H9 (cell line): ENCODE data around the gene PRSS21. TPM values are rescaled to one million over a fixed set of nuclear protein-coding genes. Genes with fewer than 3 reads are reported as not detected.

Experiments used
- DNase-seq: peaks from one replicate; pipeline ENCODE4 v3.0.0-alpha.2; 2017
- H2AFZ ChIP-seq: one replicate; pipeline ENCODE4 v1.6.1; 2013; ENCODE audit warnings: mild to moderate bottlenecking, low read length, control low read depth, moderate library complexity
- H2AK5ac ChIP-seq: 2 replicates; pipeline ENCODE4 v1.6.1; 2013; ENCODE audit warnings: low read length, control low read depth, mixed read lengths; ENCODE audit not compliant: insufficient read length
- H2BK120ac ChIP-seq: one replicate; pipeline ENCODE4 v1.6.1; 2013; ENCODE audit warnings: low read depth, mild to moderate bottlenecking, low read length, control low read depth, inconsistent platforms; ENCODE audit not compliant: poor library complexity, severe bottlenecking
- H2BK12ac ChIP-seq: 2 replicates; pipeline ENCODE4 v1.6.1; 2013; ENCODE audit warnings: low read length, control low read depth, mixed read lengths, low read depth; ENCODE audit not compliant: insufficient read length
- H2BK15ac ChIP-seq: 2 replicates; pipeline ENCODE4 v1.6.1; 2013; ENCODE audit warnings: low read depth, low read length, control low read depth
- H2BK20ac ChIP-seq: one replicate; pipeline ENCODE4 v1.6.1; 2013; ENCODE audit warnings: low read depth, mild to moderate bottlenecking, low read length, control low read depth, inconsistent platforms; ENCODE audit not compliant: poor library complexity, severe bottlenecking
- H2BK5ac ChIP-seq: 2 replicates; pipeline ENCODE4 v1.6.1; 2013; ENCODE audit warnings: low read length, control low read depth, mixed read lengths; ENCODE audit not compliant: insufficient read length
- H3K14ac ChIP-seq: 2 replicates; pipeline ENCODE4 v1.6.1; 2013; ENCODE audit warnings: low read length, control low read depth; ENCODE audit not compliant: insufficient read depth
- H3K18ac ChIP-seq: 2 replicates; pipeline ENCODE4 v1.6.1; 2013; ENCODE audit warnings: low read depth, mild to moderate bottlenecking, mixed read lengths, low read length, control low read depth; ENCODE audit not compliant: insufficient read length
- H3K23ac ChIP-seq: 2 replicates; pipeline ENCODE4 v1.6.1; 2013; ENCODE audit warnings: low read length, control low read depth, mixed read lengths, low read depth; ENCODE audit not compliant: insufficient read length
- H3K23me2 ChIP-seq: 2 replicates; pipeline ENCODE4 v1.6.1; 2013; ENCODE audit warnings: low read depth, mild to moderate bottlenecking, mixed read lengths, low read length, control low read depth; ENCODE audit not compliant: insufficient read length, poor library complexity, severe bottlenecking
- H3K27ac ChIP-seq: 2 replicates; pipeline ENCODE4 v1.5.1; 2013; ENCODE audit warnings: low read length, control low read depth, mixed read lengths, low read depth; ENCODE audit not compliant: insufficient read length
- H3K27me3 ChIP-seq: 2 replicates; pipeline ENCODE4 v1.6.1; 2013; ENCODE audit warnings: low read length, control low read depth, inconsistent platforms; ENCODE audit not compliant: insufficient read depth
- H3K4ac ChIP-seq: 2 replicates; pipeline ENCODE4 v1.6.1; 2013; ENCODE audit warnings: low read depth, mild to moderate bottlenecking, control low read depth, inconsistent platforms, low read length, moderate library complexity
- H3K4me1 ChIP-seq: 2 replicates; pipeline ENCODE4 v1.6.1; 2013; ENCODE audit warnings: low read length, control low read depth, inconsistent platforms; ENCODE audit not compliant: insufficient read depth
- H3K4me2 ChIP-seq: 2 replicates; pipeline ENCODE4 v1.6.1; 2013; ENCODE audit warnings: low read length, control low read depth, mixed read lengths; ENCODE audit not compliant: insufficient read length, insufficient read depth
- H3K56ac ChIP-seq: 2 replicates; pipeline ENCODE4 v1.6.1; 2013; ENCODE audit warnings: low read depth, mild to moderate bottlenecking, mixed read lengths, low read length, control low read depth; ENCODE audit not compliant: insufficient read length
- H3K79me1 ChIP-seq: 2 replicates; pipeline ENCODE4 v1.6.1; 2013; ENCODE audit warnings: low read depth, mild to moderate bottlenecking, moderate library complexity, low read length, control low read depth, inconsistent platforms; ENCODE audit not compliant: insufficient read depth, poor library complexity, severe bottlenecking
- H3K79me2 ChIP-seq: 2 replicates; pipeline ENCODE4 v1.6.1; 2013; ENCODE audit warnings: low read length, control low read depth, inconsistent platforms; ENCODE audit not compliant: insufficient read depth
- H3K9ac ChIP-seq: 2 replicates; pipeline ENCODE4 v1.6.1; 2013; ENCODE audit warnings: low read length, control low read depth, mixed read lengths; ENCODE audit not compliant: insufficient read length; ENCODE audit errors: extremely low read depth
- H3K9me3 ChIP-seq: one replicate; pipeline ENCODE4 v1.6.1; 2013; ENCODE audit warnings: low read depth, low read length, inconsistent platforms; ENCODE audit not compliant: control insufficient read depth
- H3T11ph ChIP-seq: one replicate; pipeline ENCODE4 v1.6.1; 2013; ENCODE audit warnings: mild to moderate bottlenecking, low read length, control low read depth, inconsistent platforms
- H4K20me1 ChIP-seq: one replicate; pipeline ENCODE4 v1.6.1; 2013; ENCODE audit not compliant: control insufficient read depth, insufficient read length, insufficient read depth
- H4K5ac ChIP-seq: 2 replicates; pipeline ENCODE4 v1.6.1; 2013; ENCODE audit warnings: low read depth, mild to moderate bottlenecking, mixed read lengths, low read length, control low read depth; ENCODE audit not compliant: insufficient read length
- H4K8ac ChIP-seq: replicated peaks from 2 replicates; pipeline ENCODE4 v1.6.1; 2013; ENCODE audit warnings: low read length, control low read depth, mixed read lengths, low read depth; ENCODE audit not compliant: insufficient read length
- H4K91ac ChIP-seq: 2 replicates; pipeline ENCODE4 v1.6.1; 2013; ENCODE audit warnings: low read depth, mild to moderate bottlenecking, moderate library complexity, mixed read lengths, low read length, control low read depth; ENCODE audit not compliant: insufficient read length
- H3K27ac Mint-ChIP-seq, 3 experiments: 2 replicates in 2 of 3; 3 replicates in 1 of 3; pipeline ENCODE4 v1.8.0; 2020 to 2021; ENCODE audit warnings: mixed read lengths in 3 of 3, mild to moderate bottlenecking in 1 of 3, moderate library complexity in 1 of 3
- H3K27me3 Mint-ChIP-seq: 2 replicates; pipeline ENCODE4 v1.8.0; 2021; ENCODE audit warnings: low read depth, mild to moderate bottlenecking, moderate library complexity, mixed read lengths
- H3K36me3 Mint-ChIP-seq, 3 experiments: 2 replicates in 2 of 3; 3 replicates in 1 of 3; pipeline ENCODE4 v1.8.0; 2020 to 2021; ENCODE audit warnings: low read depth in 3 of 3, mixed read lengths in 3 of 3; ENCODE audit not compliant: insufficient read depth in 1 of 3
- H3K4me1 Mint-ChIP-seq, 2 experiments: 2 replicates each; pipeline ENCODE4 v1.8.0; 2020; ENCODE audit warnings: mixed read lengths in 2 of 2
- H3K4me3 Mint-ChIP-seq, 2 experiments: 2 replicates in 1 of 2; 3 replicates in 1 of 2; pipeline ENCODE4 v1.8.0; 2020 to 2021; ENCODE audit warnings: mild to moderate bottlenecking in 2 of 2, mixed read lengths in 2 of 2, moderate library complexity in 1 of 2
- H3K9me3 Mint-ChIP-seq, 2 experiments: 2 replicates in 1 of 2; 3 replicates in 1 of 2; pipeline ENCODE4 v1.8.0; 2020; ENCODE audit warnings: mild to moderate bottlenecking in 2 of 2, mixed read lengths in 2 of 2, moderate library complexity in 1 of 2
- WGBS: extraction: QIAGEN DNeasy Blood & Tissue Kit; methylation state at CpG from one replicate; pipeline ENCODE4 v1.1.7; 2013; ENCODE audit warnings: missing lambda C conversion rate, low lambda C conversion rate, mixed read lengths; ENCODE audit not compliant: insufficient read length; ENCODE audit errors: extremely low coverage; 5-methylcytosine and 5-hydroxymethylcytosine counted together
- total RNA-seq: library from RNA; stranded (reverse); gene quantifications from 2 replicates; pipeline ENCODE4 v1.2.1, GENCODE V29; 2021
- TF ChIP-seq, protein P1 (sequence below): fragments of 200-600 bp; sonication (generic); conservative IDR thresholded peaks from 3 replicates; pipeline ENCODE4 v1.8.0; 2021; ENCODE audit warnings: antibody characterized with exemption, mild to moderate bottlenecking

Gene PRSS21
- total RNA-seq, 1 experiment from 2014 or later: not detected

DNA sequence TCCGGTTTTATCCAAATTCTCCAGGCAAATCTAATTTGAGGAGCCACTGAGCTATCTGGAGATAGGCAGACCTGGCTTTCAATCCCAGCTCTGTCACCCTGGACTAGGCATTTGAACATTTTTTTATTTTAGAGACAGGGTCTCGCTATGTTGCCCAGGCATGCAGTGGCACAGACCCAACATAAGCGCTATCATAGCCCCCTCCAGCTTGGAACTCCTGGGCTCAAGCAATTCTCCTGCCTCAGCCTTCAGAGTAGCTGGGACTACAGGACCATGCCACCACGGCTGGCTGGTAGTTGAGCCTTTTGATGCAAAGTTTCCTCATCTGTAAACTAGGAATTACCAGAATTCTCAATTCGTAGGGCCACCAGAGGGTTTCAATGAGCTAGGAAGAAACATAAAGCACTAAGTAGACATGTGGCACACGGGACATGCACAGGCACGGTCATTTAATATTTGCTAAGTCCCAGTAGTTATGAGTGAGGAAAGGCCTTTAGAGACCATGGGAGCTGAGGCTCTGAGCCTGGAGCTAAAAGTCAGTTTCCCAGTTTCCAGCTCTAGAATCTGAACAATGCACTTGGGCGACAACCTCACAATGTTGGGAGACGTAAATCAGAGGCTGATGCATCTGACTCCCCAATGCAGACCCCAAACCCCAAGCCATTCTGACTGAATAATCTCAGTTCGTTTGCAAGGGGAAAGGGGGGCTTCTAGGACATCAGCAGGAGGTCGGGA lies 41.1 kb upstream of the PRSS21 start:
- H2AFZ ChIP-seq: no peak overlapping the region
- H2BK5ac ChIP-seq: no peak overlapping the region
- H4K5ac ChIP-seq: no peak overlapping the region
- H3K4me1 Mint-ChIP-seq: peaks cover 26 to 34% of the 10 kb centered on the region in 2 experiments
- H4K20me1 ChIP-seq: no peaks in the 10 kb centered on the region
- no peak overlapping the region for H2BK12ac ChIP-seq
- peaks cover 6% of the 10 kb centered on the region for H3K79me1 ChIP-seq
- peak overlapping the region; percentile 84; the same call in 1 of the 2 replicates for H3K14ac ChIP-seq
- peak overlapping the region; percentile 94 to 97 (median 97) for H3K27ac Mint-ChIP-seq
- TF ChIP-seq, protein P1, sequence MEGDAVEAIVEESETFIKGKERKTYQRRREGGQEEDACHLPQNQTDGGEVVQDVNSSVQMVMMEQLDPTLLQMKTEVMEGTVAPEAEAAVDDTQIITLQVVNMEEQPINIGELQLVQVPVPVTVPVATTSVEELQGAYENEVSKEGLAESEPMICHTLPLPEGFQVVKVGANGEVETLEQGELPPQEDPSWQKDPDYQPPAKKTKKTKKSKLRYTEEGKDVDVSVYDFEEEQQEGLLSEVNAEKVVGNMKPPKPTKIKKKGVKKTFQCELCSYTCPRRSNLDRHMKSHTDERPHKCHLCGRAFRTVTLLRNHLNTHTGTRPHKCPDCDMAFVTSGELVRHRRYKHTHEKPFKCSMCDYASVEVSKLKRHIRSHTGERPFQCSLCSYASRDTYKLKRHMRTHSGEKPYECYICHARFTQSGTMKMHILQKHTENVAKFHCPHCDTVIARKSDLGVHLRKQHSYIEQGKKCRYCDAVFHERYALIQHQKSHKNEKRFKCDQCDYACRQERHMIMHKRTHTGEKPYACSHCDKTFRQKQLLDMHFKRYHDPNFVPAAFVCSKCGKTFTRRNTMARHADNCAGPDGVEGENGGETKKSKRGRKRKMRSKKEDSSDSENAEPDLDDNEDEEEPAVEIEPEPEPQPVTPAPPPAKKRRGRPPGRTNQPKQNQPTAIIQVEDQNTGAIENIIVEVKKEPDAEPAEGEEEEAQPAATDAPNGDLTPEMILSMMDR: no peak
- no peak overlapping the region for H2BK120ac ChIP-seq
- H3T11ph ChIP-seq: no peak overlapping the region
- peaks cover 0 to 3% of the 10 kb centered on the region in 2 experiments; a peak in 3 of 5 replicates for H3K9me3 Mint-ChIP-seq
- no peak overlapping the region for H4K8ac ChIP-seq
- WGBS: no CpG with 5 or more reads among the region's 11 CpGs
- no peak overlapping the region for H3K56ac ChIP-seq
- H3K4ac ChIP-seq: no peak overlapping the region
- no peak overlapping the region for H2AK5ac ChIP-seq
- no peaks in the 10 kb centered on the region for H3K4me1 ChIP-seq
- H3K9ac ChIP-seq: peak overlapping the region; percentile 77
- H3K36me3 Mint-ChIP-seq: peaks cover 16 to 58% (median 47%) of the 10 kb centered on the region in 3 experiments
- peaks cover 14% of the 10 kb centered on the region for H3K23me2 ChIP-seq
- H3K9me3 ChIP-seq: no peaks in the 10 kb centered on the region
- H3K27me3 Mint-ChIP-seq: peaks cover 4% of the 10 kb centered on the region
- H2BK15ac ChIP-seq: no peak overlapping the region
- H3K79me2 ChIP-seq: peaks cover 9% of the 10 kb centered on the region; the same call in 1 of the 2 replicates
- H3K18ac ChIP-seq: no peak overlapping the region
- H2BK20ac ChIP-seq: no peak overlapping the region
- no peak overlapping the region for H3K23ac ChIP-seq
- peak overlapping the region; percentile 96 to 99 for H3K4me3 Mint-ChIP-seq
- no peak overlapping the region for H4K91ac ChIP-seq
- H3K4me2 ChIP-seq: peak overlapping the region; percentile 98
- no peak overlapping the region for H3K27ac ChIP-seq
- no peaks in the 10 kb centered on the region for H3K27me3 ChIP-seq
- DNase-seq: no peak
